SK-MEL-5 (cell line): ENCODE results near the gene CEP97. TPM values are rescaled to one million over a fixed set of nuclear protein-coding genes. Genes with fewer than 3 reads are reported as not detected.

Source experiments
- total RNA-seq: library from RNA; depleted of rRNA; stranded (reverse); fragments of >200 nt; shearing (Covaris generic); gene quantifications from 2 replicates; pipeline ENCODE4 v1.2.3, GENCODE V29; 2014; rRNA removed

CEP97 gene
- total RNA-seq, 1 experiment from 2014 or later = 17.9 TPM

Other genes with a start within 250 kb of the CEP97 start
- gene SENP7, start 211.4 kb upstream of the CEP97 start, total RNA-seq = 10.7 and 12.1 TPM in 2 replicates
- gene TRMT10C, start 162.7 kb upstream of the CEP97 start, total RNA-seq = 70.4 and 77.5 TPM in 2 replicates
- 69.9 and 74.2 TPM in 2 replicates for gene PCNP, start 150.4 kb upstream of the CEP97 start, total RNA-seq
- gene ZBTB11, start 47.5 kb upstream of the CEP97 start, total RNA-seq = 21.7 and 22.9 TPM in 2 replicates
- 2,318 and 2,361 TPM in 2 replicates for gene RPL24, start 37.9 kb upstream of the CEP97 start, total RNA-seq
- 3.0 and 5.5 TPM in 2 replicates for gene NXPE3, start 54.6 kb downstream of the CEP97 start, total RNA-seq
- gene NFKBIZ, start 124.9 kb downstream of the CEP97 start, total RNA-seq = 69.0 and 77.5 TPM in 2 replicates